Epithelial cell of proximal tubule (primary cell): ENCODE measurements around the gene WBP4. TPM values are rescaled to one million over a fixed set of nuclear protein-coding genes. Genes with fewer than 3 reads are reported as not detected.
"Not testable (repeated sequence)": the region's sequence is repeated elsewhere in the genome, so short reads cannot be mapped to it uniquely, and the experiment has no call there.

Experiments
- DNase-seq: peaks from one replicate; pipeline ENCODE4 v3.0.0-alpha.2; 2011; ENCODE audit warnings: low read depth
- H3K4me3 ChIP-seq: 2 replicates; pipeline ENCODE4 v1.5.1; 2011; ENCODE audit warnings: low read depth, mild to moderate bottlenecking, low read length
- total RNA-seq: library from RNA; depleted of rRNA; stranded (reverse); fragments of >200 nt; gene quantifications from 2 replicates; pipeline ENCODE4 v1.2.3, GENCODE V29; 2015
- TF ChIP-seq, protein P1 (sequence below): conservative IDR thresholded peaks from 2 replicates; pipeline ENCODE4 v1.5.1; 2012; ENCODE audit warnings: low read depth, mild to moderate bottlenecking, low read length

Gene WBP4
- total RNA-seq, 1 donor from 2014 or later: 17.9 TPM

DNA sequence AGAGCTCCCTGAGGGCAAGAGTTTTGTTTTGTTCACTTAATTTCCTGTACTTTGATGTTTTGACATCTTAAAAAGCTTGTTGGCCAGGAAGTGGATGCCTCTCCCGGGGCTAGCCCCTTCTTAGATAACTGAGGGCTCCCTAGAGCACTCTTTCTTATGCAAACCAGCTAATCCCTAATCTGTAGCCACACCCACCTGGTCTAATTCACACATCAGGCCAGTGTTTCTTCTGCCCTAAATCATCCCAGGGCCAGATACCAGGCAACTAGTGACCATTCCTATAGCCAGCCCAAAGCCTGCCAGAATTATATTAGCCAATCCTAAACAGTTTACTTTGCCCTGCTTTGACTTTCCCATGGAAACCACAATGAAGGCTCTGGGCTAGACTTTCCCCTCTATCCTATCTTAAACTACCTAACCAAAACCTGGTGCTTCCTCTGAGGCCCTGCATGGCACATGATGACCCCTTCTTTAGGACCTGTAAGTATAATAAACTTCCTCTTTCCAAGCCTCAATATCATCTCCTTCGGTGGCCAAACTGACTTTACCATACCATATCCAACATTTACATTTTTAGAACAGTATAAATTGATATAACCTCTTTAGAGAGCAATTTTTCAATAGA lies 24.8 kb downstream of the WBP4 start:
- no peak for DNase-seq
- no peak overlapping the region for H3K4me3 ChIP-seq
- TF ChIP-seq, protein P1, sequence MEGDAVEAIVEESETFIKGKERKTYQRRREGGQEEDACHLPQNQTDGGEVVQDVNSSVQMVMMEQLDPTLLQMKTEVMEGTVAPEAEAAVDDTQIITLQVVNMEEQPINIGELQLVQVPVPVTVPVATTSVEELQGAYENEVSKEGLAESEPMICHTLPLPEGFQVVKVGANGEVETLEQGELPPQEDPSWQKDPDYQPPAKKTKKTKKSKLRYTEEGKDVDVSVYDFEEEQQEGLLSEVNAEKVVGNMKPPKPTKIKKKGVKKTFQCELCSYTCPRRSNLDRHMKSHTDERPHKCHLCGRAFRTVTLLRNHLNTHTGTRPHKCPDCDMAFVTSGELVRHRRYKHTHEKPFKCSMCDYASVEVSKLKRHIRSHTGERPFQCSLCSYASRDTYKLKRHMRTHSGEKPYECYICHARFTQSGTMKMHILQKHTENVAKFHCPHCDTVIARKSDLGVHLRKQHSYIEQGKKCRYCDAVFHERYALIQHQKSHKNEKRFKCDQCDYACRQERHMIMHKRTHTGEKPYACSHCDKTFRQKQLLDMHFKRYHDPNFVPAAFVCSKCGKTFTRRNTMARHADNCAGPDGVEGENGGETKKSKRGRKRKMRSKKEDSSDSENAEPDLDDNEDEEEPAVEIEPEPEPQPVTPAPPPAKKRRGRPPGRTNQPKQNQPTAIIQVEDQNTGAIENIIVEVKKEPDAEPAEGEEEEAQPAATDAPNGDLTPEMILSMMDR: no peak

DNA sequence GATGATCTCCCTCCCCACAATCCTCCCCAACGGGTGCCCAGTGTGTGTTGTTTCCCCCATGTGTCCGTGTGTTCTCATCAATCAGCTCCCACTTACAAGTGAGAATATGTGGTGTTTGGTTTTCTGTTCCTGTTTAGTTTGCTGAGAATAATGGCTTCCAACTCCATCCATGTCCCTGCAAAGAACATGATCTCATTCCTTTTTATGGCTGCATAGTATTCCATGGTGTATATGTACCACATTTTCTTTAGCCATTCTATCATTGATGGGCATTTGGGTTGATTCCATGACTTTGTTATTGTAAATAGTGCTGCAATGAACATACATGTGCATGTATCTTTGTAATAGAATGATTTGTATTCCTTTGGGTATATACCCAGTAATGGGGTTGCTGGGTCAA lies 34.4 kb downstream of the WBP4 start:
- H3K4me3 ChIP-seq, DNase-seq: not testable (repeated sequence)

DNA sequence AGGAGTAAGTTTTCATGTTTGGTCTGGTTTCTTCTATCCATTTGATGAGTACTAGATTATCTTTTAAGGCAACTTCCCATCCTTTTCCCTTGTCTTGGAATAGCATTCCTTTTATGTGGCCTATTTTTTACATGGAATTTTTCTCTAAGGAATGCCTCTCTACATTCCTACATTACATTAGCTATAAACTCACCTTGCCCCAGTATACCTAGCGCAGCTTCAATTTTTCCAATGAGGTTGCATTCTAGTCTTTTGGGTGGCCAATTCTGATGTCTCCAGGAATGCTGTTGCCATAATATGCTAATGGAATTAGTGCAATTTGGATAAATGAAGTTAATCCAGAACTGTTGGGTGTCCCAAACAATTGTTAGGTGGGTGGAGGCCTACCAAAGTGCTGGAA lies 37.5 kb downstream of the WBP4 start:
- DNase-seq: no peak
- TF ChIP-seq, protein P1: no peak

GRCh38 chr13:41099986-41100385 lies 38.7 kb downstream of the WBP4 start:
- TF ChIP-seq, protein P1: no peak
- DNase-seq: no peak
- H3K4me3 ChIP-seq: no peak overlapping the region

More for the DNA sequence above, 37.5 kb downstream of the WBP4 start:
- no peak overlapping the region for H3K4me3 ChIP-seq

GRCh38 chr13:41107104-41107571 lies 45.8 kb downstream of the WBP4 start:
- no peak for DNase-seq
- TF ChIP-seq, protein P1: no peak
- H3K4me3 ChIP-seq: no peak overlapping the region

- no peak for DNase-seq
- TF ChIP-seq, protein P1: no peak
- H3K4me3 ChIP-seq: no peak overlapping the region
Measured at GRCh38 chr13:41107584-41108014, 46.3 kb downstream of the WBP4 start.

DNA sequence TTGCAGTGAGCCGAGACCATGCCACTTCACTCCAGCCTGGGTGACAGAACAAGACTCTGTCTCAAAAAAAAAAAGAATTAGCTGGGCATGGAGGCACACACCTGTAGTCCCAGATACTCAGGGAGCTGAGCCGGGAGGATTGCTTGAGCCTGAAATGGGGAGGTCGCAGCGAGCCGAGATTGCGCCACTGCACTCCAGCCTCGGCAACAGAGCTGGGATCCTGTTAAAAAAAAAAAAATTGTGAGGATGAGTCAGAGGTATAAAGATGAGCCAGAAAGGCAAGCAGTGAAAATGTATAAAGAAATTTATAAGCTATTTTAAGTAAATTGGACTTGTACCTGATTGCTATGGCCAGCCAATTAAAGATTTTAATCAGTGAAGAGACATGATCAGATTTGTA lies 50.1 kb downstream of the WBP4 start:
- H3K4me3 ChIP-seq: no peak overlapping the region
- TF ChIP-seq, protein P1: no peak
- DNase-seq: no peak
